Measurements from ENCODE around the gene UBXN1.
"Not testable (repeated sequence)": the region's sequence is repeated elsewhere in the genome, so short reads cannot be mapped to it uniquely, and the experiment has no call there.

The UBXN1 gene

GRCh38 chr11:62669420-62670161 lies 9.3 kb downstream of the UBXN1 start:
- no peak for DNase-seq

GRCh38 chr11:62667460-62667859 lies 11.4 kb downstream of the UBXN1 start:
- DNase-seq = no peak

- DNase-seq = no peak
These were observed 12.5 kb downstream of the UBXN1 start for GRCh38 chr11:62666259-62666926.

- DNase-seq = peak; percentile 71
These were observed 13.1 kb downstream of the UBXN1 start for GRCh38 chr11:62665599-62666258.

GRCh38 chr11:62665075-62665598 lies 13.7 kb downstream of the UBXN1 start, which contains the start of the genes C11orf98 and CSKMT:
TSS of gene C11orf98 (minus strand) at chr11:62665210. CDS start at chr11:62665169, 41 bp downstream.
TSS of gene CSKMT (plus strand) at chr11:62665312. CDS start at chr11:62665880, 568 bp downstream.
- DNase-seq = peak; percentile 96

- peak; percentile 63 for DNase-seq
These were observed 14.3 kb downstream of the UBXN1 start for GRCh38 chr11:62664405-62665074.

DNA sequence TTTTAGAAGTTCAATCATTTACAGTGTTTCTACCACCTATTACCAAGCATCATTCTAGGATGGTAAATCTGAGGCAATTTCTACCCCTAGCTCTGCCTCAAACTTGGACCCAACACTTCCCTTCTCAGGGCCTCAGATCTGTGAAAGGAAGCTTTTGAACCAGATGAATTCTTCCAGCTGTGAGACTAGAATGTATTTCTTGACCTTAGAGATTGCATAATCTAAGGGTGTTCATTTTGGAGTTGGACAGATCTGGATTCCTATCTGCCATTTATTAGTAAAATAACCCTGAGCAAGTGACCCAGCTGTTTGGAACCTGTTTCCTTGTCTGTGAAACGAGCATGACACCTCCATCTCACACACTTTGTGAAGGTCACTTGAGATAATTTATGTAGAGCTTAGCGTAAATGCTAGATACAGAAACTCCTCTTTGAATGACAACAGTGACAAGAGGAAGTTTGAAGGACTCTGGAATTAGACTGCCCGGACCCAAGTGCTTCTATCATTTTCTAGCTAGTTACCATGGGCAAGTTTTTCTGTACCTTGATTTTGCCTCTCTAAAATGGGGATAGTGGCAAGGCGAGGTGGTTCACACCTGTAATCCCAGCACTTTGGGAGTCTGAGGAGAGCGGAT lies 22.0 kb downstream of the UBXN1 start:
- no peak for DNase-seq

- no peak for DNase-seq
These were observed 24.6 kb downstream of the UBXN1 start for GRCh38 chr11:62654297-62654696.

DNA sequence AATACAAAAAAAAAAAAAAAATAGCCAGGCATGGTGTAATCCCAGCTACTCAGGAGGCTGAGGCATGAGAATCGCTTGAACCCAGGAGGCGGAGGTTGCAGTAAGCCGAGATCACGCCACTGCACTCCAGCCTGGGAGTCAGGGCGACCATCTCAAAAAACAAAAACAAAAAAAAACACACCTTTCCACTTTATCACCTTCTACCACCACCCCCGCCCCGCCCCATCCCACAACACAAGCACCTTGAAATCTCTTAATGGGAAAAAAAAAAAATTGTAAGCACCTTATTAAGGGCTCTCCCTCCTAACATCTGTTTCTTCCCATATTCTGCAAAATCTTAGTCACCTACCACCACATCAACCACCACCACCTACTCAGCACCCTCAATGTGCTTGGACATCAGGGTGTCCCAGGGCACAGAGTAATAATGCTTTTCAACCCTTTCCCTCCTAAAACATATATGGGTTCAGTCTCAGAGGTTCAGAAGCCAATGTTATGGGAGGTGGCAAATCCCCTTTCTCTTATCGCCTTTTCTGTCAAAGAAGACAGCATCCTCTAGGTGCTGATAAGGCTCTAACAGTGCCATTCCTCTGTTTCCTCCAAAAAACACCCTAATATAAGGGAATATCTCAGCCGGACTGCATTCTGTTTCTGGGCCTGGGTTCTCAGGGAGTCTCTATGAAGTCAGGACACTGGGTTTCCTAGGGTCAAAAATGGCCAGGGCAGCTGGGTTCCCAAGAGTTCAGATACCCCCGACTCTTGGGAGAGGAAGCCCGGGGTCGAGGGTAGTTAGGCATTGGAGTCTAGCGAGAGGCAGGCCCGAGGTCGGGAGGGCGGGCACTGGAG lies 26.5 kb downstream of the UBXN1 start:
- no peak for DNase-seq

- not testable (repeated sequence) for DNase-seq
These were observed 28.6 kb downstream of the UBXN1 start for GRCh38 chr11:62650283-62650682.

- DNase-seq = no peak
These were observed 29.4 kb downstream of the UBXN1 start for GRCh38 chr11:62649486-62649885.

GRCh38 chr11:62648967-62649364 lies 29.9 kb downstream of the UBXN1 start:
- no peak for DNase-seq

DNA sequence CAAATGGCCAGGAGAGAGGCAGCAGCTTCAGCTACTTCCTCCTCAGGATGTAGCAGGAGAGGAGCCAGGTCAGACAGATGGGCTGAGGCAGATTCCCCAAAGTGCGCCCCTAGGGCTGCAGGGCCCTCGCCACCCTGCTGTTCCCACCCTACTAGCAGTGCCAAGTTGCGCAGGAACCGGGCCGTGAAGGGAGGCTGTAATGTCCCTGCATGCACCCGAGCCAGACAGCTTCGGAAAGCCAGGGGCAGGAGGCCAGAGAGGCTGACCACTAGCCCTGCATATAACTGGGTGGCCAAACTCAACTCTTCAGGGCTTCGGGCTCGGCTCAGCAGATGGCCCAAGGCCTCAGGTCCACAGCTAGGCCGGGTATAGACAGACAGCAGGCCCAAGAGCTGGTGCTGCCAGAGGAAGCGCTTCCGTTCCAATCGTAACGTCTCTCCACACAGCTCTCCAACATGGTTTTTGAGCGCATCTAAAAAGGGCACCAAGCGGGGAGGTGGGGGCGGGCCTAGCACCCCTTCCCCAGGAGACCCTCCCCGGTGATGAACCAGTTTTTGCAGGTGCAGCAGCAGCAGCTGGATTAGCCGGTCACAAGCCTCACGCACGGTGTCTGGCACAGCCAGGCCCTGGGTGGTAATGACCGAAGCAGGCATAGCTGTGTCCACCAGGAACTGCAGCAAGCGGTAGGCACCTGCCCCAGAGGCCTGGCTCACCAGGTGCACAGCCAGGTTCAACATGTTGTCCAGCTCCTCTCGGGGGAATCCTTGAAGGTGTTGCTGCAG lies 30.5 kb downstream of the UBXN1 start:
- DNase-seq = no peak

DNA sequence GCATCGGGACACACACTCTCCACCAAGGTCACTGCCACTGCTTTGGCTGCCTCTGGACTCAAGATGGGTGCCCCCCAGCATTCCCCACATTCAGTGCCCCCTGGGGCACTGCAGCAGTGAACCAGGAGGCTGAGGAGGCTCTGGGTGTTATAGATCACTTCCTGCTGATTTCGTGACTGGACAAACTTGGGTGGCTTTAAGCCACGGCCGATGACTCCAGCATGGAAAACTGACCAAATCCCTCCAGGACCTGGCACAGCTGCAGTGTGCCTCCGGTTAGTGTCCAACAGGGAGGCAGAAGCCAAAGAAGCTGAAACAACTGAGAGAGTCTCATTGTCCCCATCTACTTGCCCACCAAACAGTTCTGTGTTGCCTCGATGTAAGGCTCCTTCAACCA lies 31.3 kb downstream of the UBXN1 start:
- no peak for DNase-seq

GRCh38 chr11:62646825-62647608 lies 31.9 kb downstream of the UBXN1 start:
- no peak for DNase-seq

DNA sequence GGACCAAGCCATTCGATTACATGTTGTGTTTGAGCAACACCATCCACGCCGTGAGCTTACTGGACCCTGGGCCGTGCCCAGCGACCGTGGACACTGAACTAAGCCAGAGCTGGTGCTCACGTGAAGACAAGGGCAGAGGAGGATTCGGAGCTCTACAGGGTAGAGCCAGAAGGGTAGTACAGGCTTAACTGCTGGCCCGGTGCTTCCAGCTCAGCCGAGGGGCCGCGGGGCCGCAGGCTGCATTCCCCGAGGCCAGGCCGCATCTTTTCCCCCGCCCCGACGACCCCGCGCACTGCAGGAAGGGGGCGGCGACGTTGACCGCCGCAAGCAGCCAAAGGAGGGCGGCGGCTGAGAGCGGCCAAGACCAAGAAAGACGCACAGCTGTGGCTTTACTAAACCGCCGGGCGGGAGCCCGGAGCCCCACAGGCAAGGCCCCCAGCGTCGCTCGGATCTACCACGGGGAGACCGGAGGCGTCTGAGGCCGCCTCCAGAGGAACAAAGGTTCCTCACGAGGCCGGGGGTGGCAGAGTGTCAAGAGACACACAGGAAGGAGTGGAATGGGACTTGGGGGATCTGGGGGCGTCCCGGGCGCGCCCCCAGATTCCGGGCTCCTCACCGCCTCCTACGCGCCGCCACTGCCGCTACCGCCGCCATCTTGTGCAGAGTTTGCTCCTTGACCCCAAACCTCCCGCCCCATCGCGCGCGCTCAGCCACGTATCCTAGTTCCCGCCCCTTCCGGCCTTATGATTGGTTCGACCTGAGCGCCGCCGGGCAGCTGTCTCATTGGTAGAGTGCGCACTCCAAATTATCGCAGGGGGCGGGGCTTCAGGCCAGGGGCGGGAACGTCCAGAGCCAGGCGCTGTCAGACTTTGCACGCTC lies 32.7 kb downstream of the UBXN1 start, which contains the start of gene GANAB:
TSS of gene GANAB (minus strand) at position 668 of the 879 bp plus-strand sequence. CDS start at position 654, 14 bp downstream.
- DNase-seq = peak; percentile 100

- DNase-seq = no peak
These were observed 33.3 kb downstream of the UBXN1 start for GRCh38 chr11:62645671-62645945.

DNA sequence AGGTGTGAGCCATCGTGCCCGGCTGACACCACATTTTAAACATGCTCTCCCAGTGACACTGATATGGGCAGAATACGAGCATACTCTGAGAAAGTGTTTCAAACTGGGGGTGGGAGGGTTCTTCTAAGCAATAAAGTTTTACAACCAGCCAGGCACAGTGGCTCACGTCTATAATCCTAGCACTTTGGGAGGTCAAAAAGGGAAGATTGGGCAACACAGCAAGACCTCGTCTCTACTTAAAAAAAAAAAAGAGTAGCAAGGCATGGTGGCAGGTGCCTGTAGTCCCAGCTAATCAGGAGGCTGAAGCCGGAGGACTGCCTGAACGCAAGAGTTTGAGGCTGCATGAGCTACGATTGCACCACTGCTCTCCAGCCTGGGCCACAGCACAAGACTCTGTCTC lies 34.7 kb downstream of the UBXN1 start:
- no peak for DNase-seq

DNA sequence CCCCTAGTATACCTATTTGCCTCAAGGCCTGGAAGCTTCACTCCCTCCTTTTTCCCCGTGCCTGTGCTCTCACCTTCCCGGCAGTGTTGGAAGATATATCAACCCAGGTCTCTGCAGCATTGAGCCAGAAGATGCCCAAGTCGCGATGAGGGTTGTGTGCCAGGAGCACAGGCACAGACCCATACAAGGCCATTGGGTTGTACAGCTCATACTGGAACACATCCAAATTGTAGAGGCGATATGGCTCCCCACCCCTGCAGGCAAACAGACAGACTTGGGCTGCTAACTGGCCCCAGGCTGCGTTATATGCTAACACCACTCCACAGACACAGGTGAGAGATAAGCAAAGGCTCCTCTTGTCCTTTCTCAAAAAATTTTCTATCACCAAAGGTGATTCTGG lies 46.4 kb downstream of the UBXN1 start:
- DNase-seq = no peak

Measured in stimulated activated CD4-positive, alpha-beta T cell treated with anti-CD3 and anti-CD28 coated beads, Interleukin-4, amount 100 ng/mL, for 24 hours (primary cell).